ENCODE data around the gene KIF25.

DNA sequence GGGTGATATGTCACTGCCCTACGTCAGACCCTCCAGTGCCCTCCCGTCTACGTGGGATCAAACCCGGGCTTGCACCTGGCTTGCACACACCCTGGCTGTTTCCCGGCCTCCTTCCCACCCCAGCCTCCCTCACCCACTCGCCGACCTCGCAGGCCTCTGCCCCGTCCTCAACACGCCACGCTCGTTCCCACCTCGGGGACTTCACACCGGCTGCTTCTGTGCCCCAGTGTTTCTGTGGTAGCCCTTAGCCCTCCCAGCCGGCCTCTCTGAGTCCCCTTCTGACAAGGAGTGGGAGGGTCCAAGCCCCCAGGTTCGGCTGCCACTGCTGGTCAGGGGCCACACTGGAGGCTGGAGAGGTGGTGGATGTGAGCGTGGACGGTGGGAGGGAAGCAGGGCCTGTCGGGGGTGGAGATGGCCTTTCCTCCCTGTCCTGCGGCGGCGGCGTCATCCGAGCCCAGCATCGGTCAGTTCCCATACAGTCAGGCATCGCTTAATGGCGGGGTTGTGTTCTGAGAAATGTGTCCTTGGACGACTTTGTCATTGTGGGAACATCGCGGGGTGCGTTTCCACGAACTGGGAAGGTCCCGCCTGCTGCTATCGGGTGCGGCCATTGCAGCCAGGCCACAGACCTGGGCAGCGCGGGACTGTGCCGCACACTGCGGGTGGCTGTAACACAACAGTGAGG is 11.4 kb upstream of the KIF25 start:
- TF ChIP-seq, protein P1, sequence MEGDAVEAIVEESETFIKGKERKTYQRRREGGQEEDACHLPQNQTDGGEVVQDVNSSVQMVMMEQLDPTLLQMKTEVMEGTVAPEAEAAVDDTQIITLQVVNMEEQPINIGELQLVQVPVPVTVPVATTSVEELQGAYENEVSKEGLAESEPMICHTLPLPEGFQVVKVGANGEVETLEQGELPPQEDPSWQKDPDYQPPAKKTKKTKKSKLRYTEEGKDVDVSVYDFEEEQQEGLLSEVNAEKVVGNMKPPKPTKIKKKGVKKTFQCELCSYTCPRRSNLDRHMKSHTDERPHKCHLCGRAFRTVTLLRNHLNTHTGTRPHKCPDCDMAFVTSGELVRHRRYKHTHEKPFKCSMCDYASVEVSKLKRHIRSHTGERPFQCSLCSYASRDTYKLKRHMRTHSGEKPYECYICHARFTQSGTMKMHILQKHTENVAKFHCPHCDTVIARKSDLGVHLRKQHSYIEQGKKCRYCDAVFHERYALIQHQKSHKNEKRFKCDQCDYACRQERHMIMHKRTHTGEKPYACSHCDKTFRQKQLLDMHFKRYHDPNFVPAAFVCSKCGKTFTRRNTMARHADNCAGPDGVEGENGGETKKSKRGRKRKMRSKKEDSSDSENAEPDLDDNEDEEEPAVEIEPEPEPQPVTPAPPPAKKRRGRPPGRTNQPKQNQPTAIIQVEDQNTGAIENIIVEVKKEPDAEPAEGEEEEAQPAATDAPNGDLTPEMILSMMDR (IDR thresholded peaks at IDR 0.05; ENCODE audit: low read depth, low read length): no peak
- TF ChIP-seq POLR2A (IDR thresholded peaks at IDR 0.05; ENCODE audit: extremely low read depth, insufficient read length) (no peak), MYC (IDR thresholded peaks at IDR 0.05; ENCODE audit: low read depth, low read length) (no peak)
- TF ChIP-seq, protein P2, sequence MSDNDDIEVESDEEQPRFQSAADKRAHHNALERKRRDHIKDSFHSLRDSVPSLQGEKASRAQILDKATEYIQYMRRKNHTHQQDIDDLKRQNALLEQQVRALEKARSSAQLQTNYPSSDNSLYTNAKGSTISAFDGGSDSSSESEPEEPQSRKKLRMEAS (IDR thresholded peaks at IDR 0.05; ENCODE audit: low read depth, low read length): no peak
